K562 (cell line): ENCODE results near the gene NUDCD3. TPM values are rescaled to one million over a fixed set of nuclear protein-coding genes. Genes with fewer than 3 reads are reported as not detected.

ENCODE experiments used
- ATAC-seq: fragments of 200-7000 bp; cut with Tn5 transposase; 3 replicates; pipeline ENCODE4 v1.9.1; 2020; ENCODE audit warnings: moderate library complexity
- BruUV-seq: library from RNA; stranded (reverse); fragments of 400-500 nt; replicated peaks from 2 replicates; lab custom pipeline; 2021; lab: Mats Ljungman, UMichigan
- CTCF ChIA-PET: fragments of 300-600 bp; formaldehyde crosslinking; extraction: SDS; loops from one replicate; lab custom pipeline; 2021; ENCODE audit warnings: low intra/inter-chr PET ratio; lab: Yijun Ruan, JAX
- POLR2A ChIA-PET: fragments of 300-600, 350-650 bp; sonication (Branson Sonifier 250); formaldehyde crosslinking; extraction: SDS; loops from one replicate; lab custom pipeline; 2021; ENCODE audit warnings: antibody characterized with exemption, inconsistent platforms; lab: Yijun Ruan, JAX
- DNase-seq, 4 experiments: peaks; one replicate each; pipeline versions ENCODE4 v3.0.0 to v3.0.0-alpha.2; 2011 to 2018; ENCODE audit warnings: low spot score in 3 of 4, mixed read lengths in 3 of 4; ENCODE audit errors: extremely low read depth in 1 of 4
- FAIRE-seq: peaks from 2 replicates; lab custom pipeline; 2011; peaks lifted over from hg19 to GRCh38; lab: Jason Lieb, UNC
- H2AFZ ChIP-seq: 2 replicates; pipeline ENCODE4 v1.6.0; 2011; ENCODE audit warnings: low read depth, low read length, control low read depth, inconsistent platforms
- H3K27ac ChIP-seq: fragments of 200-600 bp; 3 replicates; pipeline ENCODE4 v1.8.0; 2011; ENCODE audit warnings: low read depth, mild to moderate bottlenecking, control low read depth, inconsistent platforms, low read length, moderate library complexity, mixed read lengths; ENCODE audit errors: extremely low read depth
- H3K27me3 ChIP-seq, 2 experiments: fragments of 300-600 bp in 1 of 2; 2 replicates in 1 of 2; 3 replicates in 1 of 2; pipeline versions ENCODE4 v1.6.0 to v1.8.0; 2011; ENCODE audit warnings: inconsistent platforms in 2 of 2, low read length in 2 of 2, mild to moderate bottlenecking in 1 of 2, mixed read lengths in 1 of 2, moderate library complexity in 1 of 2; ENCODE audit not compliant: control insufficient read depth in 2 of 2, insufficient read depth in 2 of 2
- H3K36me3 ChIP-seq: fragments of 300-600 bp; 3 replicates; pipeline ENCODE4 v1.8.0; 2011; ENCODE audit warnings: mild to moderate bottlenecking, low read length, inconsistent platforms; ENCODE audit not compliant: control insufficient read depth, insufficient read depth
- H3K4me1 ChIP-seq, 2 experiments: fragments of 200-600 bp in 1 of 2; replicated peaks in 1 of 2; 2 replicates in 1 of 2; 3 replicates in 1 of 2; pipeline versions ENCODE4 v1.5.1 to v1.8.0; 2011; ENCODE audit warnings: inconsistent platforms in 2 of 2, low read length in 2 of 2, mild to moderate bottlenecking in 1 of 2, mixed read lengths in 1 of 2, moderate library complexity in 1 of 2; ENCODE audit not compliant: control insufficient read depth in 2 of 2, insufficient read depth in 2 of 2
- H3K4me2 ChIP-seq: 2 replicates; pipeline ENCODE4 v1.6.1; 2011; ENCODE audit warnings: low read length, control low read depth, inconsistent platforms, mixed read lengths; ENCODE audit not compliant: insufficient read depth
- H3K4me3 ChIP-seq: fragments of 200-600 bp; sonication (generic), shearing (Covaris generic); 2 replicates; pipeline ENCODE4 v1.5.1; 2016; ENCODE audit warnings: control low read depth, inconsistent platforms
- H3K79me2 ChIP-seq: fragments of 200-600 bp; 3 replicates; pipeline ENCODE4 v1.8.0; 2011; ENCODE audit warnings: low read length, inconsistent platforms; ENCODE audit not compliant: control insufficient read depth, insufficient read depth
- H3K9ac ChIP-seq, 2 experiments: 2 replicates each; pipeline versions ENCODE4 v1.6.0 to v1.6.1; 2011; ENCODE audit warnings: low read depth in 2 of 2, low read length in 2 of 2, control low read depth in 1 of 2, inconsistent platforms in 1 of 2, mild to moderate bottlenecking in 1 of 2, mixed read lengths in 1 of 2; ENCODE audit not compliant: insufficient read depth in 1 of 2
- H3K9me1 ChIP-seq: one replicate; pipeline ENCODE4 v1.6.0; 2011; ENCODE audit warnings: inconsistent platforms, mild to moderate bottlenecking, low read length, moderate library complexity; ENCODE audit not compliant: control insufficient read depth, insufficient read depth
- H3K9me3 ChIP-seq: replicated peaks from 2 replicates; pipeline ENCODE4 v1.5.1; 2011; ENCODE audit warnings: low read depth, low read length, inconsistent platforms; ENCODE audit not compliant: control insufficient read depth, insufficient read depth
- H4K20me1 ChIP-seq: replicated peaks from 2 replicates; pipeline ENCODE4 v1.6.1; 2011; ENCODE audit warnings: low read length, inconsistent platforms, mixed read lengths; ENCODE audit not compliant: control insufficient read depth, insufficient read depth
- CGGBP1 ChIP-seq: fragments of 250-450 bp; sonication (Bioruptor Pico); IDR thresholded peaks from 2 replicates; pipeline ENCODE4 v1.9.0; 2021; ENCODE audit warnings: mild to moderate bottlenecking
- HDAC3 ChIP-seq: fragments of 450-650 bp; IDR thresholded peaks from 2 replicates; pipeline ENCODE4 v1.6.1; 2018; ENCODE audit warnings: borderline replicate concordance, mild to moderate bottlenecking, moderate library complexity; ENCODE audit not compliant: partially characterized antibody
- HSF4 ChIP-seq: fragments of 250-450 bp; sonication (Bioruptor Pico); IDR thresholded peaks from 2 replicates; pipeline ENCODE4 v2.1.2; 2022; ENCODE audit warnings: mild to moderate bottlenecking, moderate library complexity, borderline replicate concordance
- POLR2G ChIP-seq: fragments of 200-400 bp; formaldehyde crosslinking; IDR thresholded peaks from 2 replicates; pipeline ENCODE4 v1.6.1; 2017; ENCODE audit warnings: low read depth, mild to moderate bottlenecking, antibody characterized with exemption, low read length, moderate library complexity
- WGBS: fragments of 100-300 bp; shearing (Covaris generic); methylation state at CpG from one replicate; pipeline ENCODE4 v1.1.6; 2016; ENCODE audit warnings: low coverage, mixed read lengths; ENCODE audit not compliant: insufficient coverage; ENCODE audit errors: missing lambda C conversion rate; 5-methylcytosine and 5-hydroxymethylcytosine counted together
- in situ Hi-C: fragments of 300-500 bp; cut with MboI; formaldehyde crosslinking; loops from 4 replicates; pipeline ENCODE4 v1.15.0; 2018; ENCODE audit warnings: inconsistent platforms, mixed read lengths
- intact Hi-C: fragments of 100-400 bp; cut with micrococcal nuclease; formaldehyde crosslinking; loops from 2 replicates; pipeline ENCODE4 v1.14.2; 2022
- polyA plus RNA-seq, 8 experiments: library from polyadenylated mRNA; depleted of rRNA in 4 of 8; stranded (reverse) in 5 of 8; unstranded in 3 of 8; fragments of >200 nt; fragmentation: Nextera tagmentation in 2 of 8; fragmentation: Illumina TruSeq in 1 of 8; extraction: Ambion mirVana in 2 of 8; extraction: Trizol in 1 of 8; gene quantifications; 2 replicates each; pipeline versions ENCODE4 v1.2.1 to v1.2.3, GENCODE V29; 2011 to 2014; ENCODE audit warnings: inconsistent platforms in 1 of 8, missing spikeins in 1 of 8
- total RNA-seq, 7 experiments: library from RNA; depleted of rRNA in 6 of 7; stranded (reverse); fragments of >200 nt in 6 of 7; fragmentation: Illumina TruSeq in 2 of 7; extraction: Trizol in 2 of 7; gene quantifications; 2 replicates each; pipeline versions ENCODE4 v1.2.1 to v1.2.3, GENCODE V29; 2011 to 2021; ENCODE audit warnings: low replicate concordance in 1 of 7

NUDCD3 gene
- total and polyA plus RNA-seq, 9 of the 15 experiments (the other 6 are each of a cell fraction or from before 2014, with no cell fraction given), result 24.8 to 64.2 (median 42.6) TPM

- TF ChIP-seq POLR2G, result 0 out of 2 replicates have a peak, but pooled peaks have one; percentile 32
- no peak for TF ChIP-seq HSF4 (CRISPR knock-in tag)
- Histone ChIP-seq H4K20me1 (peaks cover 11% of the 10 kb centered on the region; the same call in 1 of the 2 replicates), H3K4me2 (no peak overlapping the region), H3K4me3 (no peak overlapping the region), H3K36me3 (peaks cover 39% of the 10 kb centered on the region; the same call in 2 of the 3 replicates), H3K9ac (no peak overlapping the region), H3K27ac (no peak overlapping the region), H3K9me3 (no peaks in the 10 kb centered on the region), H3K27me3 (no peaks in the 10 kb centered on the region), H2AFZ (no peak overlapping the region), H3K79me2 (no peaks in the 10 kb centered on the region), H3K9me1 (peaks cover 3% of the 10 kb centered on the region), H3K4me1 (peaks cover 0 to 4% of the 10 kb centered on the region in 2 experiments; a peak in 3 of 5 replicates)
- DNase-seq, result no peak
- intact Hi-C loops (no loop called here), in situ Hi-C loops (no loop called here)
- no peak for FAIRE-seq
- ATAC-seq, result no peak
- POLR2A ChIA-PET, result interaction anchor here (0.6 to 0.7 kb wide), 2 partner anchors 140 to 555 kb away, joined by 3 read pairs; no protein-coding TSS in a partner anchor
- BruUV-seq, result no TSS peak
- 86% methylated on average over 11 of the region's 11 CpGs for WGBS
- CTCF ChIA-PET, result no interaction called here
These were observed 106.9 kb downstream of the NUDCD3 start for GRCh38 chr7:44383566-44383965.

- peaks cover 0 to 4% of the 10 kb centered on the region in 2 experiments; a peak in 3 of 5 replicates for H3K4me1 ChIP-seq
- H3K9me3 ChIP-seq, result no peaks in the 10 kb centered on the region
- peaks cover 11% of the 10 kb centered on the region; the same call in 1 of the 2 replicates for H4K20me1 ChIP-seq
- ChIA-PET CTCF (no interaction called here), POLR2A (interaction anchor here (0.7 kb wide), 1 partner anchor 139 kb away, joined by 3 read pairs; no protein-coding TSS in a partner anchor)
- BruUV-seq, result no TSS peak
- peaks cover 6% of the 10 kb centered on the region for H3K9me1 ChIP-seq
- peak overlapping the region in 1 of 2 experiments; percentile 20; a peak in 1 of 4 replicates for H3K9ac ChIP-seq
- no peaks in the 10 kb centered on the region for H3K27me3 ChIP-seq
- H2AFZ ChIP-seq, result no peak overlapping the region
- no peak overlapping the region for H3K4me2 ChIP-seq
- H3K4me3 ChIP-seq, result no peak overlapping the region
- ATAC-seq, result no peak
- no peak for FAIRE-seq
- 64% methylated on average over 13 of the region's 13 CpGs for WGBS
- intact Hi-C loops, result no loop called here
- in situ Hi-C loops, result no loop called here
- no peaks in the 10 kb centered on the region for H3K79me2 ChIP-seq
- H3K27ac ChIP-seq, result no peak overlapping the region
- H3K36me3 ChIP-seq, result peaks cover 31% of the 10 kb centered on the region; the same call in 2 of the 3 replicates
- no peak for TF ChIP-seq HDAC3
- TF ChIP-seq CGGBP1 (CRISPR knock-in tag), result no peak
- DNase-seq, result no peak
These were observed 107.8 kb downstream of the NUDCD3 start for GRCh38 chr7:44382459-44383265.
